ENCODE measurements around the gene TGFBI. TPM values are rescaled to one million over a fixed set of nuclear protein-coding genes. Genes with fewer than 3 reads are reported as not detected.

TGFBI gene
- total RNA-seq, 1 donor from 2014 or later = 1,115 TPM

GRCh38 chr5:136001466-136001981 lies 27.3 kb upstream of the TGFBI start:
- DNase-seq (ENCODE audit: low spot score) = no peak

- peak; percentile 80 for DNase-seq (ENCODE audit: low spot score)
Observed at GRCh38 chr5:136004436-136004835, 24.4 kb upstream of the TGFBI start.

DNA sequence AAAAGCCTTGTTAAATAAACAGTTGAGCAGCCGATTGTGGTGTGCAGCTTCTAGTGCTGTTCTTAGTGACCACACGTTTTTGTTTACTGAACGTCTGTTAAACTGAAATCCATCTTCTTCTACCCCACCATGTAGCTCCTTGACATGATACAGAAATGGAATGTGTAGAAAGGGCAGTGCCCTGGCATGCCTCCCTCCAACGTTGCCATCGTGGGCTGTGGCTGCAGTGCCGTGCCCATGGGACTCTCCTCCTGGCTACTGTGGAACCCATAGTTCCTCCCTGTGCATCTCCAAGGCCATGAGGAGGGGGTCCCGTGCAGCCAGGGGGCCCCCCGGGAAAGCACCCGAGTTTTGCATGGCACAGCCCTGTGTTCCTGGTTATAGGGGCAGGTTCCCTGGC lies 23.3 kb upstream of the TGFBI start:
- no peak for DNase-seq (ENCODE audit: low spot score)

DNA sequence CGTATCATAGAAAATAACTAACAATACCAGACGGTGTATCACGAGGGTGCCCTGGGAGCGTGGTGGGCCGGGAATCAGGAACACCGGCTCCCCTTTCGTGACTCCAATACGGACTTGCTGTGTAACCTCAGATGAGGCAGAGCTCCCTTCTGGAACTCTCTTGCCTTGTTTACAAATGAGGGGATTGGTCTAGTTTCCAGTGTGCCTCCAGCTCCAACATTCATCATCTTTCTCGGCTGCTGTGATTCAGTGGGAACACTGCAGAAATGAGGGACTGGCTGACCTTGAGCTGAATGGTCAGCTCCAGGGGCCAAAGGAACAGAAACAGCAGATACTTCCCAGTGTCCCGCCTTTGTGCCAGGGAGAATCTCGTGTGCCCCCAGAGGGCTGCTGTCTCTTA lies 22.6 kb upstream of the TGFBI start:
- DNase-seq (ENCODE audit: low spot score) = no peak

GRCh38 chr5:136006761-136007251 lies 22.0 kb upstream of the TGFBI start:
- no peak for DNase-seq (ENCODE audit: low spot score)

GRCh38 chr5:136007271-136007670 lies 21.5 kb upstream of the TGFBI start:
- no peak for DNase-seq (ENCODE audit: low spot score)

GRCh38 chr5:136011414-136012001 lies 17.3 kb upstream of the TGFBI start:
- DNase-seq (ENCODE audit: low spot score) = peak; percentile 90

DNA sequence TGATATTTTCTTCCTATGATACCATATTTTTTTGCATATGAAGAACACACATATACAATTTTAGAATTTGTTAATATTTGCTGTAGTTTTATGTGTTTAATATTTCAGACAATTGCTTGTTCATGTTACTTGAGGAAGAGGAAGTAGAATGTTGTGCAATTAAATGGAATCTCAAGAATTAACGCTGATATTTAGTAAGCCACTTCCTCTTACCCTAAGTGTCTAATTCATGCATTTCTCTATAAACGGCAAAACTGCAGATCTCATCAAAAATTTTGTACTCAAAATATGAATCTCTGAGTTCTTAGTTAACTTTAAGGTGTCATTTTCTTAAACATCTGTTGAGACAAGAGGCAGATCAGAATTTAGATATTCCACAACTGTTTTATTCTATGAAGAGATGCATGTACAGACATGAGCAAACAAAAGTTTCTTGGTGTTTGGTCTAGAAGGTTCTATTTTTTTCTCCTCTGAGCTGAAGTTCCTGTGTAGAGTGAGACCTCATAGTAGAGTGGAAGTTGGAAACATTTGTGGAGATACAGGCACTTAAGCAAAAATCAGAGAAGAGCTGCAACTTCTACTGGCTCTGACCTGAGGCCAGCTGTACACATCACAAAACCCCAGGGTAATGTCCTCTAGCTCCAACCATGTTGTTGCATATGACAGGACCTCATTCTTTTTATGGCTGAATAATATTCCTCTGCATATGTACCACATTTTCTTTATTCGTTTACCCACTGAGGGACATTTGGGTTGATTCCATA lies 16.6 kb upstream of the TGFBI start:
- DNase-seq (ENCODE audit: low spot score) = peak; percentile 63

DNA sequence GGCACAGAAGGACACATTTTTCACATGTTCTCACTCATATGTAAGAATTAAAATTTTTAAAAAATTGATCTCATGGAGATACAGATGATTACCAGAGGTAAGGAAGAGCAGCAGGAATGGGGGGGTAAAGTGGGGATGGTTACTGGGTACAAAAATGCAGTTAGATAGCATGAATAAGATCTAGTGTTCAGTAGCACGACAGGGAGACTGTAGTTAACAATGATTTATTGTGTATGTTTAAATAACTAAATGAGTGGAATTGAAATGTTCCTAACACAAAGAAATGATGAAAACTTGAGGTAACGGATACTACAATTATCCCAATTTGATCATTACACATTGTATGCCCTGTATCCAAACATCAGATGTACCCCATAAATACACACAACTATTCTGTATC lies 15.2 kb upstream of the TGFBI start:
- DNase-seq (ENCODE audit: low spot score) = no peak

DNA sequence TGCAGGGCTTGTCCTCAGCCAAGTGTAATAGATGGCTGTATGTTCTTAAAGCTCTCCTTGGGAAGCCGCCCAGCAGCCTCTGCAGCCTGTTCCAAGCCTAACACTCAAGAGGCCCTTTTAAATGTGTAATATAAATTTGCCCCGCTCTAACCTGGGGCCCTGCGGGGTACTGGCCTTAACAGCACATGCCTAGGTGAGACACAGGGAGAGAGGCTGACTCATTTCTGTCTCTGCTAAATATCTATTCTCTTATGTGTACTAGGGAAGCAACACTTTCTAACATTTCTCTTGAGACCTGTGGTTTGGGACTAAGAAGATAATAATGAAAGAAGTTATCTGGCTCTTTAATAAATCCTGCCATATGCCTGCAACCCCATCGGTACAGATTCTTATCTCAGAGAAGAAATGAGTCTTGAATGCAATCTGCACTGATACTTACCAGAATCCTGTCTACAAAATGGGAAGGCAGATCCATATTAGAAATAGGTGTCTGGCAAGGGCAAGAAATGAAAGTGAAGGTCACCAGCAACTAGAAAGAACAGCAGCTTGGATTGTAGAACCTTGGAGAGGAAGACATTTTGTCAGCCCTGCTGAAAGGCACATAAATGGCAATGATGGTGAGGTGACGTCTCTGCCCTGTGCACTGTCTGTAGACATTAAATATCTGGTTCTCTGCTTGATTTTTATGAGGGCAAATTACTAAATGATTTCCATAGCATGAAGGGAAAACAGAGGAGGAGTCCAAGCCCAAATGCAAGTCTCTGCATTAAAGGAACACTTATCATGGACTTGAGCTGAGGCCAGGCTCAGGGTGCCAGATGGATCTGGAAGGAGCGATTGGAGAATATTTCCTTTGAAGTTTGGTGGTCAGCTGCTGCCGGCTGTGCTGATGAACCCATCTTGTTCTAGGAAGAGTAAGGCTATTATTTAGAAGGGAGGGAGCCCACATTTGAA lies 14.5 kb upstream of the TGFBI start:
- DNase-seq (ENCODE audit: low spot score) = peak; percentile 96

- DNase-seq (ENCODE audit: low spot score) = no peak
Observed at GRCh38 chr5:136015003-136015375, 13.8 kb upstream of the TGFBI start.

DNA sequence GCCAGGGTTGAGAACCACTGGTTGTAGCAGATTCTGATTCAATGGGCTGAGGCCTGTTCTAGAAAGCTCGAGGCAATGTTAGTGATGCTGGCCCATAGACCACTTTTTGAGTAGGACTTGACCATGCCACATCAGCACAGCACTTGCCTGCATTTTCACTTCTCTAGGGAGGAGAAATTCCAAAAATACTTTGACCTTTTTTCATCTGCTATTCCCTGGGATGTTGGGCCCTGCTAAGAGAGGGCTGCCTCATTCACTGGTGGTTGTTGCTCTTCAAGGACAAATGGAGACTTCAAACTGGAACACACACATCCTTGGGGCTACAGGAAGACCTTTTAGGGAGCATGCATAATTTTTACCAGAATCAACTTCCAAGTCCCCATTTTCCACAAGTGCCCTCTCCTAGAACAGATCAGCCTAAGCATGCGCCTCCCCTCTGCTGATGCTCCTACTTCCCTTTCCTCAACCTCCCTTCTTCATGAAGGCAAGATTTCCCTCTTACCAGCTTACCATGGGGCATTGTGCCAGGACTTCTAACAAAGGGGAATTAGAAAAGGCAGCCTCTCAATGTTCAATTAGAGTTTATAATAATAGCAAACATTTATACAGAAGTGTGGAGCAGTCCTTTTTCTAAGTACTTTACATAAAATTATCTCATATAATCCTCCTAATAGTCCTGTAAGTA lies 12.7 kb upstream of the TGFBI start:
- no peak for DNase-seq (ENCODE audit: low spot score)

DNA sequence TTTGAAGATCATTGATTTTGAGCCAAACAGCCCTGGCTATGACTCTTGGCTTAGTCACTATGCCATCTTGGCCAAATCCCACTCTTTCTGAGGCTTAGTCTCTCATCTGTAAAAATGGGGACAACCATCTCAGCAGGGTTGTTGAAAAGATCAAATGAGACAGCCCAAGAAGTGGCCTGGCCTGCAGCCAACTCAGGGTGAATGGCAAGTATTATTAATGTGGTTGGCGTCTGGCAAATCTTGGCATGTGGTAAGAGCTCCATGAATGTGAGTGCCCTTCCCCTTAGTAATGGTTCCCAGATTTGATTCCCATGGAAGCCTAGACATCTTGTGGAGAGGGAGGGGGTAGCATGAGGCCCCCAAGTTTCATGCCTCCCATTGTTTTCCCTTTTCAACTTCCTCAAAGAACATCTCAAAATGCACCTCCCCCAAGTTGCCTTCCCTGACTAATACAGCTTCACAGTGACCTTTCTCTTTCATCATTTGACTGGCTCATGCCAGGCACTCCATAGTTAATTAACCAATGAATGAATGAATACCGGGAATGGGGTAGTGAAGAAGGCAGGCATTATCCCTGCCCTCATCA lies 11.8 kb upstream of the TGFBI start:
- DNase-seq (ENCODE audit: low spot score) = no peak

DNA sequence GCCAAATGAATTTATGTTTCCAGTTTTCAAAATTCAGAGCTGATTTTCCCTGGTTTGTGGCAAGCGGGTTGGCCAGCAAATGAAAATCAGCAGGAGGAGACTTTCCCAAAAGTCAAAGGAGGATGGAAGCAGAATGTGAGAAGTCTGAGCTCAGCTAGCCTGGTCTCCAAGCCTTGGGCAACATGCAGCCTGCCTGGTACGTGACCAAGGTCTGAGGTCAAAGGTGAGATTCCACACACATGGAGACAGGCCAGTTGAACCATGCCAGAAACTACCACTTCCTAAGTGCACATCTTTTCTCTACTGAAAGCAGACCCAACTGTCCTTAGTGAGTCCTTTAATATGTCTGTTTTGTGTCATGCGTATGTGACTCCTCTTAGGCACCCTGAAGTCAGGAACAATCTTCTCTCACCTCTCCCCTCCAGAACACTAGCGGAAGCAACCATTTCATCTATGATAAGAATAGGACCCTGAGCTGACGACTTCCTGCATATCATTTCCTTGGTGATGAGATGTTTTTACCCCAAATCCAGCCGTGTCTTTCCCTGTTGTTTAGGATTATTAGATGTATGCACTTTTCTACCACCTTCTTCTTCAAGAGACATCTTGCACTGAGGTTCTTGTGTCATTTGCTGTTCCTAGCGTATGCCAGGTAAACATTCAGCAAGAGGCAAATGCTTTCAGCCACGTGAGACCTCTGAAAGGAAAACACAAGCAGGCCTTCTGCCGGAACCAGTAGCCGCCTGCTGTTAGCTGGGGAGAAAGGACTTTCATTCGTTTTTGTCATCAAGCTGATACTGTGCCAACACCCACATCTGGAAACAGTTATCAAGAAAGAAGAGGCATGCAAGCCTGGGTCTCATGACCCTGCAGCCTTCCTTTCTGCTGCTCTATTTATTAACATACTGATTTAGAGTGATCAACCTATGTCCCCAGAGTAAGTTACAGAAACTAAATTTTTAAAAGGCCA lies 9.7 kb upstream of the TGFBI start:
- DNase-seq (ENCODE audit: low spot score) = peak; percentile 98

- no peak for DNase-seq (ENCODE audit: low spot score)
Observed at GRCh38 chr5:136020001-136020382, 8.8 kb upstream of the TGFBI start.

DNA sequence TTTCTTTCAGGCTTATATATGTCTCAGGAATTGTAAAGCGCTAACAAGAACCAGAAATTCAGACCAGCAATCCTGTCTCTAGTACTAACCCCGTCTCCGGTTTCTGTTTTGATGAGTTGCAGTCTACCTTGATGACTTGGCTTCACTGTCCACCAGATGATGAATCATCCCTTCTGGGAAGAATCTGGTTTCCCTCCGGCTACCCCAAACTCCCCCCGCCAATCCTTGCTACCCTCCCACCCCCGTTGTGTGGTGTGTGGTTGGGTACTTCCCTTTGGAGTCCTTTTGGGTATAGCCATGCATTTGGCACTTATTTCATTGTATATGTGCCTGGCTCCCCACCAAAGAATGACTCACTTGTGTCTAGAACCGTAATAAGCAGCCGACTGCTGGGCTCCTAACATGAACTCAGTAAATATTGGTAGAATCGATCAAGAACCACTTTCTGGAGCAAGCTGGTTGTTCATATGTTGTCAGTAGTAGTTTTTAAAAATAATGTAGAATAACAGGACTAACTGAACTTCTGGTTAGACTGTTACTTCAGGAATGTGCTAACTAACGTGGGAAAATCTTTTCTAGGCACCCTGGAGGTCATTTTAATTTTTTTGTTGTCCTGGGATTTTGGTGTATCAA lies 8.3 kb upstream of the TGFBI start:
- DNase-seq (ENCODE audit: low spot score) = peak; percentile 96

- no peak for DNase-seq (ENCODE audit: low spot score)
Observed at GRCh38 chr5:136021016-136021405, 7.8 kb upstream of the TGFBI start.

DNA sequence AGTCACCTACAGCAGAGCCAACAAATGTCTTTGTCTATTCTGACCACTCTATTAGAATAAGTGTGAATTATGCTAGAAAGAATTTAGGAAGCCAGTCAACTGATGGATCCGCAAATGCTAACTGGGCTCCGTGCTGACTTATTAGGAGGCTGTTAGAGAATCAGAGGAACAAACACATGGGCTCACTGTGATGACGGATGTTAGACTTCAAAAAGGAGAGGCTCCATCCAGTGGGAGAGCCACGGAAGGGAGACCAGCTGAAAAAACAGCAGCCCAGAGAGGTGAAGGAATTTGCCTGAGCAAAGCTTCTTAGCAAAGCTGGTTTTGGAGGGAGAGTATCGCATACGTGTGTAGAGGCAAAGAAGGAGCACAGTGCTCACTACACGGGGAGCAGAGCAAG lies 5.8 kb upstream of the TGFBI start:
- no peak for DNase-seq (ENCODE audit: low spot score)

DNA sequence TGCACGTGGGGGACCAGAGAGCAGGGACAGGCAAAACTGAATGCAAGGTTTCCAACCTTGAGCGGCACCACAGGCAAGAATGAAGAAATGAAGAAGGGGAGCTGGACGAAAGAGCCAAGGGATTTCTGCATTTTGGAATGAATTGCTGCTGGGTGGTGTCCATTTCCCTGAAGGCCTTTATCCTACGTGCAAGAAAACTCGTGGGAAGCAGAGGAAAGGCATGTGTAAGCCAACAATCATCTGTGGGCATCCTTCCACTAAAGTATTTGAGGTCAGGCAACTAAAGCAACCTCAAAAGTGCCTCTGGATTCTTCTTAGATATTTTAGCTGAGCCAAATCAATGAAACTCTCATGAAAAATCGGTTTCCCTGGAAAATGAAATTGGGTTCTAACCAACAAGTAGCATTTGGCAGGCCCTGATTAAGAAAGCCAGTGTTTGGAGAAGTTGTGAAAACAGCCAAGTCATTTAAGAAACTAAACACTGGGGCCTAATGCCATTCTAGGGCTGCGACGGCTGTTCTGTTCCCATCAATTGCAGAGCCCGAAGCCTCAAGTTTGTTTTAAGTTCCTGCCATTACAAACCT lies 4.7 kb upstream of the TGFBI start:
- DNase-seq (ENCODE audit: low spot score) = peak; percentile 59
